ENCODE results near the gene ARMC7.

DNA sequence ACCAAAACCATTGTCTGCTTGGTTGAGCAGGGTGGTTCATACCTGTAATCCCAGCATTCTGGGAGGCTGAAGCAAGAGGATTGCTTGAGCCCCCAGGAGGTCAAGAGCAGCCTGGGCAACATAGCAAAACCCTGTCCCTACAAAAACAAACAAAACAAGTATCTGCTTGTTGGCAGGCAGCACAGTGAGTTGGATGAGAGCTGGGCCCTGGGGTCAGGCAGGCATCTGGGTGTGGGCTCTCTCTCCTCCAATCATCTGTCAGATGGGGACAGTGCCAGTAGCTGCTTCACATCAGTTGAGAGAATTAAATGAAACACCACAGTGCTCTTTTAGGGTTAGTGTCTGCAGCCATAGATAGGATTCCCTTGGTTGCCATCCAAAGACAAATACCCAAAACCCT lies 5.8 kb downstream of the ARMC7 start:
- no peak for TF ChIP-seq EZH2 (IDR thresholded peaks at IDR 0.05)
- TF ChIP-seq POLR2AphosphoS5 (IDR thresholded peaks at IDR 0.05; ENCODE audit: borderline replicate concordance, low read depth, low read length) = no peak

Measured in SK-N-MC (cell line).